Neural cell (in vitro differentiated cells): Measurements from ENCODE around the gene SRSF5.
"Not testable (repeated sequence)": the region's sequence is repeated elsewhere in the genome, so short reads cannot be mapped to it uniquely, and the experiment has no call there.

Experiments used
- EP300 ChIP-seq: fragments of 450-650 bp; conservative IDR thresholded peaks from 2 replicates; pipeline ENCODE4 v1.6.1; 2014; ENCODE audit warnings: antibody characterized with exemption, mild to moderate bottlenecking, moderate library complexity; ENCODE audit not compliant: poor library complexity, severe bottlenecking
- POLR2AphosphoS5 ChIP-seq: IDR thresholded peaks from 2 replicates; pipeline ENCODE4 v1.6.1; 2012
- RAD21 ChIP-seq: fragments of 450-650 bp; conservative IDR thresholded peaks from 2 replicates; pipeline ENCODE4 v1.6.1; 2014; ENCODE audit warnings: antibody characterized with exemption, mild to moderate bottlenecking, moderate library complexity
- TF ChIP-seq, protein P1 (sequence below): fragments of 450-650 bp; IDR thresholded peaks from 2 replicates; pipeline ENCODE4 v1.5.1; 2014; ENCODE audit warnings: antibody characterized with exemption, mild to moderate bottlenecking, moderate library complexity; ENCODE audit not compliant: poor library complexity, severe bottlenecking

DNA sequence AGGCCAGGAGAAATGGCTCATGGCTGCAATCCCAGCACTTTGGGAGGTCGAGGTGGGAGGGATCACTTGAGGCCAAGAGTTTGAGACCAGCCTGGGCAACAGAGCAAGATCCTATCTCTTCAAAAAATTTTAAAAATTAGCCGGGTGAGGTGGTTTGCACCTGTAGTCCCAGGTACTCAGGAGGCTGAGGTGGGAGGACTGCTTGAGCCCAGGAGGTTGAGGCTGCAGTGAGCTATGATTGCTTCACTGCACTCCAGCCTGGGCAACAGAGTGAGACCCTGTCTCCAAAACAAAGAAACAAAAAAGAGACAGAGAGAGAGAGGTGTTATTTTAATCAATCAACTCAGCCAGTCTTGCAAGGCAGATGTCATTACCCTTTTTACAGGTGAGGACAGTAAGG, 48.3 kb upstream of the SRSF5 start:
- TF ChIP-seq EP300, POLR2AphosphoS5, RAD21: not testable (repeated sequence)
- TF ChIP-seq, protein P1, sequence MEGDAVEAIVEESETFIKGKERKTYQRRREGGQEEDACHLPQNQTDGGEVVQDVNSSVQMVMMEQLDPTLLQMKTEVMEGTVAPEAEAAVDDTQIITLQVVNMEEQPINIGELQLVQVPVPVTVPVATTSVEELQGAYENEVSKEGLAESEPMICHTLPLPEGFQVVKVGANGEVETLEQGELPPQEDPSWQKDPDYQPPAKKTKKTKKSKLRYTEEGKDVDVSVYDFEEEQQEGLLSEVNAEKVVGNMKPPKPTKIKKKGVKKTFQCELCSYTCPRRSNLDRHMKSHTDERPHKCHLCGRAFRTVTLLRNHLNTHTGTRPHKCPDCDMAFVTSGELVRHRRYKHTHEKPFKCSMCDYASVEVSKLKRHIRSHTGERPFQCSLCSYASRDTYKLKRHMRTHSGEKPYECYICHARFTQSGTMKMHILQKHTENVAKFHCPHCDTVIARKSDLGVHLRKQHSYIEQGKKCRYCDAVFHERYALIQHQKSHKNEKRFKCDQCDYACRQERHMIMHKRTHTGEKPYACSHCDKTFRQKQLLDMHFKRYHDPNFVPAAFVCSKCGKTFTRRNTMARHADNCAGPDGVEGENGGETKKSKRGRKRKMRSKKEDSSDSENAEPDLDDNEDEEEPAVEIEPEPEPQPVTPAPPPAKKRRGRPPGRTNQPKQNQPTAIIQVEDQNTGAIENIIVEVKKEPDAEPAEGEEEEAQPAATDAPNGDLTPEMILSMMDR = not testable (repeated sequence)
